ENCODE data around the gene IMP4. TPM values are rescaled to one million over a fixed set of nuclear protein-coding genes. Genes with fewer than 3 reads are reported as not detected.

IMP4 gene
- total RNA-seq, 1 experiment from 2014 or later: 101 TPM

DNA sequence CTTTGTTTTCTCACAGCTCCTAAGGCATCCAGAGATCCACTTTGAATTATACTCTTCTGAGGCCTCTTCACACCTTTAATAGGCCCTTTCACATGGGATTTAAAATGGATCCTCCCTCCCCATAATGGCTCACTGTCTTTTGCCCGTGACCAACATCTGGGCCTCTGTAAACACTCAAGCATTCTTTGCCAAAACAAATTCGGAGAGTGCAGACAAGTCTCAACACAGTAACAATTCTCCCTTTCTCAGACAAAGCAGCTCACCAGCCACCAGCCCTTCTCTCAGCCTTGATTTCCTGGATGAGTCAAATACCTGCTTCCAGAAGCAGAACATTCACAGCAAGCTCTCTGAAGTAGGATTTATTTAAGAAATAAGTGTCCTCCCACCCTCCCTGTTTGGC, 14.0 kb upstream of the IMP4 start:
- H3K4me3 Mint-ChIP-seq: no peak overlapping the region; a peak in 1 of 5 replicates
- no peak overlapping the region for H3K4ac ChIP-seq (ENCODE audit: low read depth, low read length)
- H2BK12ac ChIP-seq (ENCODE audit: insufficient read length, low read depth, low read length): no peak overlapping the region
- no peak overlapping the region for H2BK120ac ChIP-seq (ENCODE audit: low read depth, low read length, poor library complexity, severe bottlenecking)
- H3K27ac ChIP-seq (ENCODE audit: insufficient read length, low read depth, low read length): no peak overlapping the region
- no peak overlapping the region for H4K91ac ChIP-seq (ENCODE audit: insufficient read length, low read depth, low read length)
- TF ChIP-seq, protein P1, sequence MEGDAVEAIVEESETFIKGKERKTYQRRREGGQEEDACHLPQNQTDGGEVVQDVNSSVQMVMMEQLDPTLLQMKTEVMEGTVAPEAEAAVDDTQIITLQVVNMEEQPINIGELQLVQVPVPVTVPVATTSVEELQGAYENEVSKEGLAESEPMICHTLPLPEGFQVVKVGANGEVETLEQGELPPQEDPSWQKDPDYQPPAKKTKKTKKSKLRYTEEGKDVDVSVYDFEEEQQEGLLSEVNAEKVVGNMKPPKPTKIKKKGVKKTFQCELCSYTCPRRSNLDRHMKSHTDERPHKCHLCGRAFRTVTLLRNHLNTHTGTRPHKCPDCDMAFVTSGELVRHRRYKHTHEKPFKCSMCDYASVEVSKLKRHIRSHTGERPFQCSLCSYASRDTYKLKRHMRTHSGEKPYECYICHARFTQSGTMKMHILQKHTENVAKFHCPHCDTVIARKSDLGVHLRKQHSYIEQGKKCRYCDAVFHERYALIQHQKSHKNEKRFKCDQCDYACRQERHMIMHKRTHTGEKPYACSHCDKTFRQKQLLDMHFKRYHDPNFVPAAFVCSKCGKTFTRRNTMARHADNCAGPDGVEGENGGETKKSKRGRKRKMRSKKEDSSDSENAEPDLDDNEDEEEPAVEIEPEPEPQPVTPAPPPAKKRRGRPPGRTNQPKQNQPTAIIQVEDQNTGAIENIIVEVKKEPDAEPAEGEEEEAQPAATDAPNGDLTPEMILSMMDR (conservative IDR thresholded peaks at IDR 0.05): no peak
- H3K79me1 ChIP-seq (ENCODE audit: insufficient read depth, low read depth, low read length, poor library complexity, severe bottlenecking): no peaks in the 10 kb centered on the region
- peaks cover 0 to 6% of the 10 kb centered on the region in 2 experiments; a peak in 2 of 5 replicates for H3K9me3 Mint-ChIP-seq
- H3K14ac ChIP-seq (ENCODE audit: insufficient read depth, low read length): no peak overlapping the region
- H3K23me2 ChIP-seq (ENCODE audit: insufficient read length, low read depth, low read length, poor library complexity, severe bottlenecking): no peaks in the 10 kb centered on the region
- no peak overlapping the region for H4K5ac ChIP-seq (ENCODE audit: insufficient read length, low read depth, low read length)
- no peak overlapping the region for H2BK20ac ChIP-seq (ENCODE audit: low read depth, low read length, poor library complexity, severe bottlenecking)
- no peaks in the 10 kb centered on the region for H4K20me1 ChIP-seq (ENCODE audit: control insufficient read depth, insufficient read depth, insufficient read length)
- H2BK5ac ChIP-seq (ENCODE audit: insufficient read length, low read length): no peak overlapping the region
- H3K4me1 Mint-ChIP-seq: peaks cover 13% of the 10 kb centered on the region in 2 experiments
- no peak overlapping the region for H3K18ac ChIP-seq (ENCODE audit: insufficient read length, low read depth, low read length)
- no peak overlapping the region for H4K8ac ChIP-seq (replicated peaks; ENCODE audit: insufficient read length, low read depth, low read length)
- no peak overlapping the region for H3K27ac Mint-ChIP-seq
- no peak overlapping the region for H3K9ac ChIP-seq (ENCODE audit: extremely low read depth, insufficient read length, low read length)
- H3K27me3 ChIP-seq (ENCODE audit: insufficient read depth, low read length): no peaks in the 10 kb centered on the region
- no peak overlapping the region for H2AK5ac ChIP-seq (ENCODE audit: insufficient read length, low read length)
- no peak overlapping the region for H3T11ph ChIP-seq (ENCODE audit: low read length)
- peaks cover 60% of the 10 kb centered on the region for H3K27me3 Mint-ChIP-seq (ENCODE audit: low read depth)
- no peak for DNase-seq
- H3K4me2 ChIP-seq (ENCODE audit: insufficient read depth, insufficient read length, low read length): no peak overlapping the region
- no peak overlapping the region for H2BK15ac ChIP-seq (ENCODE audit: low read depth, low read length)
- H3K79me2 ChIP-seq (ENCODE audit: insufficient read depth, low read length): no peaks in the 10 kb centered on the region
- WGBS (ENCODE audit: extremely low coverage, insufficient read length, low lambda C conversion rate): no CpG with 5 or more reads among the region's 2 CpGs
- no peak overlapping the region for H2AFZ ChIP-seq (ENCODE audit: low read length)
- H3K4me1 ChIP-seq (ENCODE audit: insufficient read depth, low read length): no peaks in the 10 kb centered on the region
- no peaks in the 10 kb centered on the region for H3K9me3 ChIP-seq (ENCODE audit: control insufficient read depth, low read depth, low read length)
- H3K23ac ChIP-seq (ENCODE audit: insufficient read length, low read depth, low read length): no peak overlapping the region
- peaks cover 0 to 2% (median 0%) of the 10 kb centered on the region in 3 experiments; a peak in 1 of 7 replicates for H3K36me3 Mint-ChIP-seq (ENCODE audit: insufficient read depth in 1 of 3, low read depth in 3 of 3)
- H3K56ac ChIP-seq (ENCODE audit: insufficient read length, low read depth, low read length): no peak overlapping the region

Data from H9 (cell line).